ENCODE results near the gene PPFIA1. TPM values are rescaled to one million over a fixed set of nuclear protein-coding genes. Genes with fewer than 3 reads are reported as not detected.

The PPFIA1 gene
- total RNA-seq, 1 donor = 69.5 TPM

- no peak for DNase-seq (ENCODE audit: low read depth)
- H3K4me3 ChIP-seq (ENCODE audit: low read depth, low read length) = no peak overlapping the region
- TF ChIP-seq CTCF (IDR thresholded peaks at IDR 0.05; ENCODE audit: insufficient read depth, low read depth, low read length) = no peak
Measured at GRCh38 chr11:70414341-70415100, 144.0 kb downstream of the PPFIA1 start.

GRCh38 chr11:70415191-70415590 is 144.7 kb downstream of the PPFIA1 start:
- DNase-seq (ENCODE audit: low read depth) = peak; percentile 83
- TF ChIP-seq CTCF (IDR thresholded peaks at IDR 0.05; ENCODE audit: insufficient read depth, low read depth, low read length) = peak; percentile 50
- no peak overlapping the region for H3K4me3 ChIP-seq (ENCODE audit: low read depth, low read length)

- DNase-seq (ENCODE audit: low read depth) = peak; percentile 86
- H3K4me3 ChIP-seq (ENCODE audit: low read depth, low read length) = no peak overlapping the region
- TF ChIP-seq CTCF (IDR thresholded peaks at IDR 0.05; ENCODE audit: insufficient read depth, low read depth, low read length) = no peak
Measured at GRCh38 chr11:70415642-70416395, 145.3 kb downstream of the PPFIA1 start.

GRCh38 chr11:70416881-70417280 is 146.4 kb downstream of the PPFIA1 start:
- H3K4me3 ChIP-seq (ENCODE audit: low read depth, low read length) = no peak overlapping the region
- DNase-seq (ENCODE audit: low read depth) = no peak
- TF ChIP-seq CTCF (IDR thresholded peaks at IDR 0.05; ENCODE audit: insufficient read depth, low read depth, low read length) = no peak

GRCh38 chr11:70418130-70418529 is 147.6 kb downstream of the PPFIA1 start:
- no peak overlapping the region for H3K4me3 ChIP-seq (ENCODE audit: low read depth, low read length)
- DNase-seq (ENCODE audit: low read depth) = no peak
- no peak for TF ChIP-seq CTCF (IDR thresholded peaks at IDR 0.05; ENCODE audit: insufficient read depth, low read depth, low read length)

DNA sequence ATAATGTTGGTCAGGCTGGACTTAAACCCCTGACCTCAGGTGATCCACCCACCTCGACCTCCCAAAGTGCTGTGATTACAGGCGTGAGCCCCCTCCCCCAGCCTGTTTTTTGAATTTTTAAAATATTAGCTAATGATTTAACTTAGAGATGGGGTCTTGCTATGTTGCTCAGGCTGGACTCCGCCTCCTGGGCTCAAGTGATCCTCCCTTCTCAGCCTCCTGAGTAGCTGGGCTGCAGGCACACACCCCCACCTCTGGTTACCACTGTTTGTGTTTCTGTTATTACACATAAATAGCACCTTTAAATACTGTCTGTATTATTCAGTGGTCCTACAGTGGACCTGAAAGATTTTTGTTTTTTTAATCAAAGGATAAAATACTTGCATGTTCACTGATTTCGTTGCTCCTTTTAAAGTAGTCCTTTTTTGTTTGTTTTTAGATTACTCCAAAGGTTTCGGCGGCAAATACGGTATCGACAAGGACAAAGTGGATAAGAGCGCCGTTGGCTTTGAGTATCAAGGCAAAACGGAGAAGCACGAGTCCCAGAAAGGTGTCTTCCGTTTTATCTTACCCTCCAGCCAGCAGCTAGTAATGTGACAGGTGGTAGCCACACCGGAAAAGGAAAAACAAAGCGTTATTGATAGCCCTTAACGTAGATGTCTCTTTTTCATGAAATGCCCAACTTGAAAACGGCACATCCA is 149.0 kb downstream of the PPFIA1 start:
- no peak for TF ChIP-seq CTCF (IDR thresholded peaks at IDR 0.05; ENCODE audit: insufficient read depth, low read depth, low read length)
- no peak for DNase-seq (ENCODE audit: low read depth)
- no peak overlapping the region for H3K4me3 ChIP-seq (ENCODE audit: low read depth, low read length)
